Lower leg skin (tissue), 4 donors: ENCODE data around the gene CD164. TPM values are rescaled to one million over a fixed set of nuclear protein-coding genes. Genes with fewer than 3 reads are reported as not detected.

ENCODE experiments used
- DNase-seq, 2 donors: peaks; one replicate each; pipeline ENCODE4 v3.0.0-alpha.2; 2019; ENCODE audit warnings: low spot score in 2 of 2
- H3K4me3 ChIP-seq: fragments of 200-600 bp; sonication (generic); 2 replicates; pipeline ENCODE4 v1.5.1; 2017; ENCODE audit warnings: mild to moderate bottlenecking, low read depth; ENCODE audit not compliant: poor library complexity, severe bottlenecking
- CTCF ChIP-seq, 3 donors: fragments of 450-650 bp; IDR thresholded peaks; one replicate each; pipeline ENCODE4 v1.5.1; 2016; ENCODE audit warnings: antibody characterized with exemption in 3 of 3, mild to moderate bottlenecking in 3 of 3, moderate library complexity in 2 of 3
- POLR2A ChIP-seq, 2 donors: fragments of 450-650 bp; IDR thresholded peaks; one replicate each; pipeline ENCODE4 v1.6.1; 2016 to 2017; ENCODE audit warnings: antibody characterized with exemption in 2 of 2, mild to moderate bottlenecking in 1 of 2, moderate library complexity in 1 of 2
- WGBS, 2 donors: methylation state at CpG; one replicate each; pipeline ENCODE4 v1.1.5; 2018; 5-methylcytosine and 5-hydroxymethylcytosine counted together
- intact Hi-C: fragments of 100-400 bp; cut with DNase I; formaldehyde crosslinking; loops from one replicate; pipeline ENCODE4 v1.15.0; 2023; ENCODE audit warnings: low total_unique reads
- total RNA-seq, 4 donors: library from RNA; depleted of rRNA; stranded (reverse); fragments of >200 nt; gene quantifications; one replicate each; pipeline ENCODE4 v1.1.0, GENCODE V29; 2016

CD164 gene
- total RNA-seq, 4 donors from 2014 or later, result 136 to 179 (median 147) TPM

- H3K4me3 ChIP-seq, result no peak overlapping the region
- 54 to 67% methylated on average over 2 of the region's 2 CpGs for WGBS, 2 donors
- no peak for DNase-seq
- no peak for TF ChIP-seq POLR2A (IDR thresholded peaks at IDR 0.05)
- TF ChIP-seq CTCF (IDR thresholded peaks at IDR 0.05), result no peak
- intact Hi-C loops, result no loop called here
Measured at GRCh38 chr6:109393886-109394281, 11.6 kb upstream of the CD164 start.

DNA sequence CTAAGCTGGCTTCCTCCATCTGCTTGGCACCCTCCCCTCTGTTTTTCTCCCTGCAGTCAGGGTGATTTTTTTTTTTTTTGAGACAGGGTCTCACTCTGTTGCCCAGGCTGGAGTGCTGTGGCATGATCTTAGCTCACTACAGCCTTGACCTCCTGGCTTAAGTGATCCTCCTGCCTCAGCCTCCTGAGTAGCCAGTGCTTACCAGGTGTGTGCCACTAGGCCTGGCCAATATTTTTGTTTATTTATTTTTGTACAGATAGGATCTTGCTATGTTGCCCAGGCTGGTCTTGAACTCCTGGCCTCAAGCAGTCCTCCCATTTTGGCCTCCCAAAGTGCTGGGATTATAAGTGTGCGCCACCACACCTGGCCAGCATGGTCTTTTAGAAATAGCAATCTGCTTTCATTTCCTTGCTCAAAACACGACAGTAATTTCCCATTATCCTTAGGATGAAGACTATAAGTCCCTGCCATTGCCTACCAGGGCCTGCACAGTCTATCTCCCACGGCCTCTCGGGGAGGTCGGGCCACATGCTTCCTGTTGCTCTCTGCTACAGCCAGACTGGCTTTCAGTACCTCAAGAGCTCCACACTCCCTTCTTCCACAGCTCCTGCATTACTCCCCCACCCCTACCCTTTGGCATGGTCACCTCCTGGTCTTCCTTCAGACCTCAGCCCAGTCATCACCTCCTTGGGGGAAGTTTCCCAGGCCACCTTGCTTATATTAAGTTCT lies 11.1 kb upstream of the CD164 start:
- intact Hi-C loops, result no loop called here
- TF ChIP-seq POLR2A (IDR thresholded peaks at IDR 0.05) (no peak), CTCF (IDR thresholded peaks at IDR 0.05) (no peak)
- WGBS, 2 donors, result 72 to 83% methylated on average over 5 of the region's 5 CpGs
- H3K4me3 ChIP-seq, result no peak overlapping the region
- no peak for DNase-seq

DNA sequence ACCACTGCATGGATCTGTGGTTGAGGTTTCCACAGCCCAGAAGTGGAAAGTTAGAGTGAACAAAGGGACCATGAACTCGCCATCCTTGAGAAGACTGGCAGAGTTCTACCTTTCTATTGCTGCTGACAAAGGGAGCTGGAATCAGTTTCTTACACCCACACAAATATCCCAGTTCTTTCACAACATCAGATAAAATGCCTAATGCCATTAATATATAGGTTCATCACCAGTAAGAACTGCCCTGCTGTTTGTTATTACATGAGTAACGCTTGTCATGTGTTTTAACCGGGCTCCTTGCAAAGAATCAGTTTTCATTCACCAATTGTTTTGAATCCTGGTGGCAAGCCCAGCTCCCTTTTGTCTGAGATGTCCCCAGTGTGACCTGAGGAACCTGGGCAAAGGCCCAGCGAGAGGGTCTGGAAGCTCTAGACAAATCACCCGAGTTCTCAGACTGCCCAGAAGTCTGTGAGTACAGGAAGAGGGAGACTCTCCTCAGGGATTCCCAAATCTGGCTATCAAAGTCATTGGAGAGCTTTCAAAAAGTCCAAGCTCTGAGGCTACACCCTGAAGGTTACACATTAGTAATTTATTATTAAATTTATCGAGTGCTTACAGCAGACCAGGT lies 7.5 kb upstream of the CD164 start:
- no peak for DNase-seq
- intact Hi-C loops, result loop anchor here (10.0 kb wide), 1 partner anchor 205 kb away; no protein-coding TSS in a partner anchor
- no peak overlapping the region for H3K4me3 ChIP-seq
- WGBS, 2 donors, result 33 to 46% methylated on average over 6 of the region's 6 CpGs
- TF ChIP-seq POLR2A (IDR thresholded peaks at IDR 0.05), result no peak
- no peak for TF ChIP-seq CTCF (IDR thresholded peaks at IDR 0.05)

GRCh38 chr6:109388265-109388664 lies 6.0 kb upstream of the CD164 start:
- no peak overlapping the region for H3K4me3 ChIP-seq
- DNase-seq, result no peak
- TF ChIP-seq CTCF (IDR thresholded peaks at IDR 0.05) (no peak), POLR2A (IDR thresholded peaks at IDR 0.05) (no peak)
- 63 to 86% methylated on average over 1 of the region's 1 CpG for WGBS, 2 donors
- intact Hi-C loops, result loop anchor here (10.0 kb wide), 1 partner anchor 203 kb away; no protein-coding TSS in a partner anchor

GRCh38 chr6:109383438-109383940 lies 1.2 kb upstream of the CD164 start:
- 14 to 18% methylated on average over 5 of the region's 5 CpGs for WGBS, 2 donors
- intact Hi-C loops, result loop anchor here (10.0 kb wide), 1 partner anchor 199 kb away; no protein-coding TSS in a partner anchor
- no peak overlapping the region for H3K4me3 ChIP-seq
- TF ChIP-seq CTCF (IDR thresholded peaks at IDR 0.05) (no peak), POLR2A (IDR thresholded peaks at IDR 0.05) (no peak)
- DNase-seq, result no peak
